A549 (cell line): ENCODE data around the gene GBP7. TPM values are rescaled to one million over a fixed set of nuclear protein-coding genes. Genes with fewer than 3 reads are reported as not detected.
A peak's percentile ranks its signal among the peaks of the same experiment; 100 is the strongest.

ENCODE experiments used
- ATAC-seq, 2 experiments: fragments of 200-7000 bp in 1 of 2; fragments of >200 bp in 1 of 2; cut with Nextera tagmentation in 1 of 2; cut with Tn5 transposase in 1 of 2; 3 replicates each; pipeline versions ENCODE4 v1.8.0 to v1.9.1; 2018 to 2020; ENCODE audit warnings: mild to moderate bottlenecking in 1 of 2, moderate library complexity in 1 of 2
- CTCF ChIA-PET: fragments of 300-600 bp; sonication (Branson Sonifier 250); formaldehyde crosslinking; extraction: SDS; loops from one replicate; lab custom pipeline; 2021; ENCODE audit warnings: antibody characterized with exemption, inconsistent platforms; lab: Yijun Ruan, JAX
- POLR2A ChIA-PET: fragments of 350-600 bp; formaldehyde crosslinking; extraction: SDS; loops from one replicate; lab custom pipeline; 2021; ENCODE audit warnings: antibody characterized with exemption, inconsistent platforms; lab: Yijun Ruan, JAX
- DNase-seq, 2 experiments: peaks; one replicate each; pipeline versions ENCODE4 v3.0.0 to v3.0.0-alpha.2; 2011 to 2016; ENCODE audit warnings: low read depth in 1 of 2, low spot score in 1 of 2
- FAIRE-seq: peaks from 2 replicates; lab custom pipeline; 2011; peaks lifted over from hg19 to GRCh38; lab: Jason Lieb, UNC
- H3K27ac ChIP-seq, 2 experiments: fragments of >200 bp; sonication (Bioruptor Twin); formaldehyde crosslinking; 3 replicates each; pipeline ENCODE4 v1.5.1; 2016 to 2017
- H3K4me1 ChIP-seq: fragments of >200 bp; sonication (Bioruptor Twin); formaldehyde crosslinking; 3 replicates; pipeline ENCODE4 v1.6.1; 2016
- H3K4me2 ChIP-seq: fragments of >200 bp; sonication (Bioruptor Twin); formaldehyde crosslinking; 3 replicates; pipeline ENCODE4 v1.6.1; 2016
- H3K4me3 ChIP-seq: fragments of >200 bp; sonication (Bioruptor Twin); formaldehyde crosslinking; 3 replicates; pipeline ENCODE4 v1.5.1; 2016
- H3K9me3 ChIP-seq: fragments of >200 bp; sonication (Bioruptor Twin); formaldehyde crosslinking; 3 replicates; pipeline ENCODE4 v1.6.1; 2016
- CBX8 ChIP-seq: fragments of 200-600 bp; sonication (generic); IDR thresholded peaks from 2 replicates; pipeline ENCODE4 v1.6.1; 2016
- CHD4 ChIP-seq: fragments of 200-600 bp; sonication (generic); IDR thresholded peaks from 2 replicates; pipeline ENCODE4 v1.6.1; 2016; ENCODE audit warnings: antibody characterized with exemption, mild to moderate bottlenecking, borderline replicate concordance
- EHF ChIP-seq: fragments of 250-450 bp; sonication (Bioruptor Pico); IDR thresholded peaks from 2 replicates; pipeline ENCODE4 v1.5.0; 2020; ENCODE audit warnings: mild to moderate bottlenecking
- FOSB ChIP-seq: fragments of 250-450 bp; sonication (Bioruptor Pico); IDR thresholded peaks from 2 replicates; pipeline ENCODE4 v1.5.0; 2020; ENCODE audit warnings: mild to moderate bottlenecking, moderate library complexity
- FOSL2 ChIP-seq, 2 experiments: fragments of 450-650 bp in 1 of 2; fragments of >200 bp in 1 of 2; sonication (Bioruptor Twin) in 1 of 2; formaldehyde crosslinking; IDR thresholded peaks; 2 replicates each; pipeline versions ENCODE4 v1.5.0 to v1.6.1; 2016 to 2020; ENCODE audit warnings: mild to moderate bottlenecking in 1 of 2, moderate library complexity in 1 of 2
- HEYL ChIP-seq: fragments of 250-450 bp; sonication (Bioruptor Pico); IDR thresholded peaks from 2 replicates; pipeline ENCODE4 v1.8.0; 2021; ENCODE audit warnings: mild to moderate bottlenecking, moderate library complexity
- HOXB13 ChIP-seq: fragments of 250-450 bp; sonication (Bioruptor Pico); IDR thresholded peaks from 2 replicates; pipeline ENCODE4 v1.5.0; 2020; ENCODE audit warnings: low read depth, mild to moderate bottlenecking, moderate library complexity
- KDM1A ChIP-seq: fragments of 200-600 bp; sonication (generic); IDR thresholded peaks from 2 replicates; pipeline ENCODE4 v1.6.1; 2016; ENCODE audit warnings: low read depth, mild to moderate bottlenecking
- MAFK ChIP-seq: fragments of 450-650 bp; IDR thresholded peaks from 2 replicates; pipeline ENCODE4 v1.6.1; 2014; ENCODE audit not compliant: partially characterized antibody
- MAZ ChIP-seq: fragments of 150-350 bp; IDR thresholded peaks from 2 replicates; pipeline ENCODE4 v1.6.1; 2014; ENCODE audit warnings: antibody characterized with exemption, low read depth, low read length, borderline replicate concordance
- NPAS2 ChIP-seq: fragments of 250-450 bp; sonication (Bioruptor Pico); IDR thresholded peaks from 2 replicates; pipeline ENCODE4 v1.8.0; 2022; ENCODE audit warnings: mild to moderate bottlenecking, moderate library complexity, borderline replicate concordance
- RCOR1 ChIP-seq: fragments of 150-350 bp; IDR thresholded peaks from 2 replicates; pipeline ENCODE4 v1.6.1; 2014; ENCODE audit warnings: antibody characterized with exemption, low read length, low read depth
- RNF2 ChIP-seq: fragments of 200-600 bp; sonication (generic); IDR thresholded peaks from 2 replicates; pipeline ENCODE4 v1.6.1; 2016; ENCODE audit warnings: low read depth, mild to moderate bottlenecking, antibody characterized with exemption, moderate library complexity, borderline replicate concordance
- SMC3 ChIP-seq: fragments of >200 bp; sonication (Bioruptor Twin); formaldehyde crosslinking; IDR thresholded peaks from 3 replicates; pipeline ENCODE4 v1.6.1; 2018; ENCODE audit warnings: inconsistent platforms
- ZSCAN20 ChIP-seq: fragments of 250-450 bp; sonication (Bioruptor Pico); IDR thresholded peaks from 2 replicates; pipeline ENCODE4 v1.8.0; 2022; ENCODE audit warnings: mild to moderate bottlenecking, moderate library complexity
- WGBS: methylation state at CpG from one replicate; pipeline ENCODE4 v1.1.6; 2017; ENCODE audit errors: missing lambda C conversion rate; 5-methylcytosine and 5-hydroxymethylcytosine counted together
- polyA plus RNA-seq, 4 experiments: library from polyadenylated mRNA; depleted of rRNA in 3 of 4; stranded (reverse); fragments of >200 nt; fragmentation: RNase III in 1 of 4; extraction: RNeasy Plus Mini Kit Qiagen cat#74134 plus additional on column Dnase treatment in 1 of 4; gene quantifications; 2 replicates in 3 of 4; 3 replicates in 1 of 4; pipeline ENCODE4 v1.2.3, GENCODE V29; 2011 to 2017
- TF ChIP-seq, protein P1 (sequence below): IDR thresholded peaks from 2 replicates; pipeline ENCODE4 v1.6.1; 2012
- TF ChIP-seq, protein P2 (sequence below): fragments of >200 bp; sonication (Bioruptor Twin); formaldehyde crosslinking; IDR thresholded peaks from 3 replicates; pipeline ENCODE4 v1.6.1; 2016
- TF ChIP-seq, protein P3 (sequence below): fragments of 250-450 bp; sonication (Bioruptor Pico); IDR thresholded peaks from 2 replicates; pipeline ENCODE4 v1.5.0; 2020; ENCODE audit warnings: low read depth, mild to moderate bottlenecking, moderate library complexity
- TF ChIP-seq, protein P4 (sequence below): fragments of 200-600 bp; sonication (generic); IDR thresholded peaks from 2 replicates; pipeline ENCODE4 v1.6.1; 2016; ENCODE audit warnings: antibody characterized with exemption, mild to moderate bottlenecking, moderate library complexity

The GBP7 gene
- polyA plus RNA-seq, 2 of the 4 experiments (the other 2 are of a cell fraction) = not detected

DNA sequence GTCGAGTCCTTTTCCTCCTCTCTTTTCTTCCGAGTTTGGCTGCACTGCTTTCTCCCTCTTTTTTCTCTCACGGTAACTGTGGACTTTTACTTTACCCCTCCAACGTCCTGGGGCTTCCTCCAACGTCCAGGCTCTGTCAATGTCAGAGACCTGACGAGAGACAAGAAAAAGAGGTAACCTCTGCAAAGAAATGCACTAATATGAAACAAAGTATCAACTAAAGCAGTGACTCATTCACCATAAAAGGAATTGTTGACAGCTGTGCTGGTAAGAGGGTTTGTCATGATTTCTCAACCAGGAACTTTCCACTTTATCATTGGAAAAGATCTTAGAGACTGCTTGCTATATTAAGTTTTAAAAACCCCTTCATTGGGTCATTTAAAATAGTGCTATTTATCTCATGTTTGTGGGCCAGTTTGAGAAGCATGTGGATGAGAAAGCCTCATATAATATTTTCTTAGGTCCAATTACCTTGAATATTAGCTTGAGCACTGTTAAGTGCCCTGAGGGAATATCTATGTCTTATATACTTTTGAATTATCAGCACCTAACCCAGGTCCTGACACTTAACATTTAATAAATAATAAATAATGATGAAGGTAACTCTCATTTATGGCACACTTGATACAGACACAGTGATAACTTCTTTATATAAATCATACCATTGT is 49.8 kb downstream of the GBP7 start, which contains the start of gene GBP2:
GBP2 (minus strand) TSS at position 202 of the 668 bp plus-strand sequence. CDS start 4,148 bp downstream, outside the sequence.
- DNase-seq = peak; percentile 10 to 26
- ATAC-seq = peak; percentile 56 to 72; a peak in 5 of 6 replicates
- ChIA-PET POLR2A (no interaction called here), CTCF (interaction anchor here (1.0 kb wide), 1 partner anchor 128 kb away, joined by 4 read pairs; no protein-coding TSS in a partner anchor)
- peak within 1 kb of the TSS in 1 of 2 experiments; percentile 56; a peak in 2 of 6 replicates for H3K27ac ChIP-seq
- H3K9me3 ChIP-seq = no peaks in the 10 kb centered on the region
- 5% methylated on average over 6 of the region's 6 CpGs for WGBS
- TF ChIP-seq EHF (no peak), MAFK (no peak), SMC3 (no peak), FOSB (CRISPR knock-in tag) (no peak), CBX8 (no peak), FOSL2 (IDR thresholded peaks at IDR 0.05) (peak; percentile 18; the same call in 1 of the 2 replicates), FOSL2 (CRISPR knock-in tag; IDR thresholded peaks at IDR 0.05) (peak; percentile 40)
- peak within 1 kb of the TSS; percentile 64 for H3K4me2 ChIP-seq
- H3K4me1 ChIP-seq = peaks cover 9% of the 10 kb centered on the region; the same call in 2 of the 3 replicates
- no peak for FAIRE-seq
- peak within 1 kb of the TSS; percentile 8; the same call in 1 of the 3 replicates for H3K4me3 ChIP-seq

DNA sequence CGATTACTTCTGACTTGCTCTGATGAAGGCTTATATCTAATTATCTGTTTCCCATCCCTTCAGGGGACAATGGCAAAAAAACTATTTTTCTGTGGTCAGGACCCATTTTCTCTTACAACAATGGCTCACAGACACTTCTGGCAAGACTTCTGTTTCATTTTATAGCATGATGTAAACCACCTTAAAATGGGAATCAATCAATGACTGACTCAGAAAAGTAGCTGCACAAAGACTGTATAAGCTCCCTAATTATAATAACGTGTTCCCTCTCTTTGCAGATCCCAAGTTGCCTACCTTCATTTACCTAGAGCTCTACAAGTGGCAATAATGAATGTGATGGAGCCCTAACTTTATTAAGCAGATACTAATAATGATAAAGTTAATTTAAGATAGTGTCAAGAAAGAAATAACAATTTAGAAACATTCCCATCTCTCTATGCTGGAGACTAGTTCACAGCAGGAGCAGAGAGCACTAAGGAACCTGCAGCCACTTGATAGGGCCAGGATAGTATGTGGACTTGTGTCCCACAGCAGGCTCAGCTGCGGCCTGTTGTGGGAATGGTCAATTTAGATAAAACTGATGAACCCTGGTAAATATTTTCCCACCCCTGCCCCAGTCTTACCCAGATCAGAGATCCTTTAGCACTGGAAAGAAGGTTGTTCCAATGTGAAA is 50.4 kb downstream of the GBP7 start:
- Histone ChIP-seq H3K4me3 (peak overlapping the region; percentile 8; the same call in 1 of the 3 replicates), H3K27ac (peak overlapping the region in 1 of 2 experiments; percentile 56; a peak in 2 of 6 replicates)
- ChIA-PET POLR2A (no interaction called here), CTCF (no interaction called here)
- no peak for FAIRE-seq
- 78% methylated on average over 3 of the region's 3 CpGs for WGBS
- peak; percentile 23 to 50; a peak in 2 of 6 replicates for ATAC-seq
- DNase-seq = no peak
- no peak for TF ChIP-seq SMC3
- no peak for TF ChIP-seq ZSCAN20 (CRISPR knock-in tag)
- TF ChIP-seq RNF2 = no peak
- no peak for TF ChIP-seq HEYL (CRISPR knock-in tag)
- TF ChIP-seq, protein P1, sequence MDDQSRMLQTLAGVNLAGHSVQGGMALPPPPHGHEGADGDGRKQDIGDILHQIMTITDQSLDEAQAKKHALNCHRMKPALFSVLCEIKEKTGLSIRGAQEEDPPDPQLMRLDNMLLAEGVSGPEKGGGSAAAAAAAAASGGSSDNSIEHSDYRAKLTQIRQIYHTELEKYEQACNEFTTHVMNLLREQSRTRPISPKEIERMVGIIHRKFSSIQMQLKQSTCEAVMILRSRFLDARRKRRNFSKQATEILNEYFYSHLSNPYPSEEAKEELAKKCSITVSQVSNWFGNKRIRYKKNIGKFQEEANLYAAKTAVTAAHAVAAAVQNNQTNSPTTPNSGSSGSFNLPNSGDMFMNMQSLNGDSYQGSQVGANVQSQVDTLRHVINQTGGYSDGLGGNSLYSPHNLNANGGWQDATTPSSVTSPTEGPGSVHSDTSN = no peak
- TF ChIP-seq, all 56 proteins: peak for 0
- H3K4me2 ChIP-seq = peak overlapping the region; percentile 64
- no peaks in the 10 kb centered on the region for H3K9me3 ChIP-seq
- H3K4me1 ChIP-seq = peaks cover 9% of the 10 kb centered on the region; the same call in 2 of the 3 replicates

DNA sequence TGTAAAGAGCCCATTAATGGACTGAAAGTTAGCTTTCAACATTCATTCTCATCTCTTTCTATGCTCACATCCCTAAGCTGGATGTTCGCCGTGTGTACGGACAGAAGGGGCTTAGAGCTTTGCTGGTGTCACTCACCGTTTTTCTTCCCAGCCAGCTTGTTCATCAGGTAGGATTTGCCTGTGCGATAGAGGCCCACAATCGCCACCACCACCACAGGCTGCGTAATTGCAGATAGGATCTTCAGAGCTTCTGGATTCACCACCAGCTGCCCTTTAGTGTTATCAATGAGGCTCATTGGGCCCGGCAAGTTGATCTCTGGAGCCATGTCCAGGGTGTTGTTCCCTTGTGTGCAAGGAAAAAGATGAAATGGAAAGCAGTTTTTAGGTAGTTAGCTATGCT is 54.2 kb downstream of the GBP7 start:
- POLR2A ChIA-PET = no interaction called here
- no peak for FAIRE-seq
- CTCF ChIA-PET = no interaction called here
- Histone ChIP-seq H3K4me1 (peaks cover 9% of the 10 kb centered on the region; the same call in 2 of the 3 replicates), H3K4me2 (no peak overlapping the region), H3K27ac (no peak overlapping the region), H3K4me3 (no peak overlapping the region), H3K9me3 (no peaks in the 10 kb centered on the region)
- TF ChIP-seq FOSB (CRISPR knock-in tag) (no peak), EHF (no peak), RCOR1 (no peak), RNF2 (no peak), MAZ (no peak), CHD4 (no peak), SMC3 (no peak), NPAS2 (CRISPR knock-in tag) (no peak), HOXB13 (CRISPR knock-in tag) (no peak), KDM1A (no peak)
- TF ChIP-seq, protein P2, sequence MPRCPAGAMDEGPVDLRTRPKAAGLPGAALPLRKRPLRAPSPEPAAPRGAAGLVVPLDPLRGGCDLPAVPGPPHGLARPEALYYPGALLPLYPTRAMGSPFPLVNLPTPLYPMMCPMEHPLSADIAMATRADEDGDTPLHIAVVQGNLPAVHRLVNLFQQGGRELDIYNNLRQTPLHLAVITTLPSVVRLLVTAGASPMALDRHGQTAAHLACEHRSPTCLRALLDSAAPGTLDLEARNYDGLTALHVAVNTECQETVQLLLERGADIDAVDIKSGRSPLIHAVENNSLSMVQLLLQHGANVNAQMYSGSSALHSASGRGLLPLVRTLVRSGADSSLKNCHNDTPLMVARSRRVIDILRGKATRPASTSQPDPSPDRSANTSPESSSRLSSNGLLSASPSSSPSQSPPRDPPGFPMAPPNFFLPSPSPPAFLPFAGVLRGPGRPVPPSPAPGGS = no peak
- TF ChIP-seq, protein P3, sequence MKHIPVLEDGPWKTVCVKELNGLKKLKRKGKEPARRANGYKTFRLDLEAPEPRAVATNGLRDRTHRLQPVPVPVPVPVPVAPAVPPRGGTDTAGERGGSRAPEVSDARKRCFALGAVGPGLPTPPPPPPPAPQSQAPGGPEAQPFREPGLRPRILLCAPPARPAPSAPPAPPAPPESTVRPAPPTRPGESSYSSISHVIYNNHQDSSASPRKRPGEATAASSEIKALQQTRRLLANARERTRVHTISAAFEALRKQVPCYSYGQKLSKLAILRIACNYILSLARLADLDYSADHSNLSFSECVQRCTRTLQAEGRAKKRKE (CRISPR knock-in tag) = no peak
- TF ChIP-seq, protein P4, sequence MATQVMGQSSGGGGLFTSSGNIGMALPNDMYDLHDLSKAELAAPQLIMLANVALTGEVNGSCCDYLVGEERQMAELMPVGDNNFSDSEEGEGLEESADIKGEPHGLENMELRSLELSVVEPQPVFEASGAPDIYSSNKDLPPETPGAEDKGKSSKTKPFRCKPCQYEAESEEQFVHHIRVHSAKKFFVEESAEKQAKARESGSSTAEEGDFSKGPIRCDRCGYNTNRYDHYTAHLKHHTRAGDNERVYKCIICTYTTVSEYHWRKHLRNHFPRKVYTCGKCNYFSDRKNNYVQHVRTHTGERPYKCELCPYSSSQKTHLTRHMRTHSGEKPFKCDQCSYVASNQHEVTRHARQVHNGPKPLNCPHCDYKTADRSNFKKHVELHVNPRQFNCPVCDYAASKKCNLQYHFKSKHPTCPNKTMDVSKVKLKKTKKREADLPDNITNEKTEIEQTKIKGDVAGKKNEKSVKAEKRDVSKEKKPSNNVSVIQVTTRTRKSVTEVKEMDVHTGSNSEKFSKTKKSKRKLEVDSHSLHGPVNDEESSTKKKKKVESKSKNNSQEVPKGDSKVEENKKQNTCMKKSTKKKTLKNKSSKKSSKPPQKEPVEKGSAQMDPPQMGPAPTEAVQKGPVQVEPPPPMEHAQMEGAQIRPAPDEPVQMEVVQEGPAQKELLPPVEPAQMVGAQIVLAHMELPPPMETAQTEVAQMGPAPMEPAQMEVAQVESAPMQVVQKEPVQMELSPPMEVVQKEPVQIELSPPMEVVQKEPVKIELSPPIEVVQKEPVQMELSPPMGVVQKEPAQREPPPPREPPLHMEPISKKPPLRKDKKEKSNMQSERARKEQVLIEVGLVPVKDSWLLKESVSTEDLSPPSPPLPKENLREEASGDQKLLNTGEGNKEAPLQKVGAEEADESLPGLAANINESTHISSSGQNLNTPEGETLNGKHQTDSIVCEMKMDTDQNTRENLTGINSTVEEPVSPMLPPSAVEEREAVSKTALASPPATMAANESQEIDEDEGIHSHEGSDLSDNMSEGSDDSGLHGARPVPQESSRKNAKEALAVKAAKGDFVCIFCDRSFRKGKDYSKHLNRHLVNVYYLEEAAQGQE = no peak
- 81% methylated on average over 8 of the region's 8 CpGs for WGBS
- DNase-seq = no peak
- ATAC-seq = no peak
